Loucy (cell line): ENCODE data around the gene SGO1.

ENCODE experiments used
- H2AFZ ChIP-seq: fragments of 200-600 bp; sonication (generic); 2 replicates; pipeline ENCODE4 v1.6.0; 2016; ENCODE audit warnings: antibody characterized with exemption, mild to moderate bottlenecking, low read length, moderate library complexity
- H3F3A ChIP-seq: fragments of 200-600 bp; 2 replicates; pipeline ENCODE4 v1.6.0; 2016; ENCODE audit warnings: antibody characterized with exemption, low read depth, mild to moderate bottlenecking
- H3K27me3 ChIP-seq: fragments of 200-600 bp; sonication (generic); 2 replicates; pipeline ENCODE4 v1.6.1; 2014; ENCODE audit warnings: low read length, mild to moderate bottlenecking; ENCODE audit not compliant: insufficient read depth, poor library complexity, severe bottlenecking
- H3K36me3 ChIP-seq: fragments of 200-600 bp; sonication (generic); 2 replicates; pipeline ENCODE4 v1.6.1; 2016; ENCODE audit warnings: low read length; ENCODE audit not compliant: insufficient read depth
- H3K4me1 ChIP-seq: fragments of 200-600 bp; sonication (generic); 2 replicates; pipeline ENCODE4 v1.5.1; 2014; ENCODE audit warnings: low read length, mild to moderate bottlenecking; ENCODE audit not compliant: insufficient read depth, poor library complexity, severe bottlenecking
- H3K4me2 ChIP-seq: fragments of 200-600 bp; sonication (generic); 2 replicates; pipeline ENCODE4 v1.6.0; 2014; ENCODE audit warnings: antibody characterized with exemption, low read length, low read depth, mild to moderate bottlenecking; ENCODE audit not compliant: poor library complexity, severe bottlenecking
- H3K4me3 ChIP-seq: fragments of 200-600 bp; sonication (generic); 2 replicates; pipeline ENCODE4 v1.5.1; 2014; ENCODE audit warnings: low read length, mild to moderate bottlenecking, mixed read lengths; ENCODE audit not compliant: poor library complexity, severe bottlenecking
- H3K79me2 ChIP-seq: fragments of 200-600 bp; sonication (generic); 2 replicates; pipeline ENCODE4 v1.6.1; 2014; ENCODE audit warnings: low read length; ENCODE audit not compliant: insufficient read depth
- H3K9ac ChIP-seq: fragments of 200-600 bp; sonication (generic); 2 replicates; pipeline ENCODE4 v1.6.0; 2014; ENCODE audit warnings: mild to moderate bottlenecking, low read depth, low read length, moderate library complexity; ENCODE audit not compliant: poor library complexity, severe bottlenecking
- H3K9me2 ChIP-seq: fragments of 200-600 bp; sonication (generic); replicated peaks from 2 replicates; pipeline ENCODE4 v1.6.1; 2016; ENCODE audit warnings: low read depth, low read length, mixed read lengths
- H3K9me3 ChIP-seq: fragments of 200-600 bp; sonication (generic); 2 replicates; pipeline ENCODE4 v1.6.1; 2014; ENCODE audit warnings: mild to moderate bottlenecking, antibody characterized with exemption, low read length, low read depth; ENCODE audit not compliant: insufficient read depth
- H4K20me1 ChIP-seq: fragments of 200-600 bp; sonication (generic); 2 replicates; pipeline ENCODE4 v1.6.0; 2014; ENCODE audit warnings: antibody characterized with exemption, low read length, mild to moderate bottlenecking; ENCODE audit not compliant: insufficient read depth, poor library complexity, severe bottlenecking
- EZH2phosphoT487 ChIP-seq: fragments of 200-600 bp; IDR thresholded peaks from 2 replicates; pipeline ENCODE4 v1.6.1; 2018; ENCODE audit warnings: antibody characterized with exemption, mild to moderate bottlenecking, moderate library complexity, borderline replicate concordance
- TF ChIP-seq, protein P1 (sequence below): fragments of 200-600 bp; sonication (generic); conservative IDR thresholded peaks from 2 replicates; pipeline ENCODE4 v1.5.1; 2014; ENCODE audit warnings: mild to moderate bottlenecking, antibody characterized with exemption, low read length

The SGO1 gene

DNA sequence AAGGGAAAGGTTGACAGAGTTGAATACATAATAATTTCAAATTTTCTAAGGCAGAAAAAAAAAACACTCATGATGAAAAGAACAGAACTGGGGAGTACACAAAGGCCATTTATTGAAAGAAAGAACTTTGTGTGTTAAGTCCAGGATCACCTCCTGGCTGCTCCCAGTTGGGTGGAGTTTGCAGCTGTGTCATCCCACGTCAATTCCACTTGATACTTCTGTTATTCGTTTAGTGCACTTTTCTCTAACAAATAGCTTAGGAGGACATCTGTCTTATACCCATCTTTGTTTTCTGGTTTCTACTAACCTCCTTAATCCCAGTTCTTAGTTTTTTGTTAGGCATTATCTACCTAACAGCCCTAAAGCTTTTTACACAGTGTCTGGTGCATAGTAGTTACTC lies 44.7 kb downstream of the SGO1 start:
- Histone ChIP-seq H3K27me3 (no peaks in the 10 kb centered on the region), H3K36me3 (no peaks in the 10 kb centered on the region; the same call in 1 of the 2 replicates), H3K9me3 (no peaks in the 10 kb centered on the region), H3K9me2 (no peaks in the 10 kb centered on the region), H3K4me1 (no peaks in the 10 kb centered on the region), H3F3A (no peaks in the 10 kb centered on the region), H4K20me1 (no peaks in the 10 kb centered on the region), H3K79me2 (no peaks in the 10 kb centered on the region), H3K9ac (no peak overlapping the region), H3K4me3 (no peak overlapping the region), H3K4me2 (no peak overlapping the region), H2AFZ (no peak overlapping the region)
- TF ChIP-seq, protein P1, sequence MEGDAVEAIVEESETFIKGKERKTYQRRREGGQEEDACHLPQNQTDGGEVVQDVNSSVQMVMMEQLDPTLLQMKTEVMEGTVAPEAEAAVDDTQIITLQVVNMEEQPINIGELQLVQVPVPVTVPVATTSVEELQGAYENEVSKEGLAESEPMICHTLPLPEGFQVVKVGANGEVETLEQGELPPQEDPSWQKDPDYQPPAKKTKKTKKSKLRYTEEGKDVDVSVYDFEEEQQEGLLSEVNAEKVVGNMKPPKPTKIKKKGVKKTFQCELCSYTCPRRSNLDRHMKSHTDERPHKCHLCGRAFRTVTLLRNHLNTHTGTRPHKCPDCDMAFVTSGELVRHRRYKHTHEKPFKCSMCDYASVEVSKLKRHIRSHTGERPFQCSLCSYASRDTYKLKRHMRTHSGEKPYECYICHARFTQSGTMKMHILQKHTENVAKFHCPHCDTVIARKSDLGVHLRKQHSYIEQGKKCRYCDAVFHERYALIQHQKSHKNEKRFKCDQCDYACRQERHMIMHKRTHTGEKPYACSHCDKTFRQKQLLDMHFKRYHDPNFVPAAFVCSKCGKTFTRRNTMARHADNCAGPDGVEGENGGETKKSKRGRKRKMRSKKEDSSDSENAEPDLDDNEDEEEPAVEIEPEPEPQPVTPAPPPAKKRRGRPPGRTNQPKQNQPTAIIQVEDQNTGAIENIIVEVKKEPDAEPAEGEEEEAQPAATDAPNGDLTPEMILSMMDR = no peak
- TF ChIP-seq EZH2phosphoT487 = no peak

DNA sequence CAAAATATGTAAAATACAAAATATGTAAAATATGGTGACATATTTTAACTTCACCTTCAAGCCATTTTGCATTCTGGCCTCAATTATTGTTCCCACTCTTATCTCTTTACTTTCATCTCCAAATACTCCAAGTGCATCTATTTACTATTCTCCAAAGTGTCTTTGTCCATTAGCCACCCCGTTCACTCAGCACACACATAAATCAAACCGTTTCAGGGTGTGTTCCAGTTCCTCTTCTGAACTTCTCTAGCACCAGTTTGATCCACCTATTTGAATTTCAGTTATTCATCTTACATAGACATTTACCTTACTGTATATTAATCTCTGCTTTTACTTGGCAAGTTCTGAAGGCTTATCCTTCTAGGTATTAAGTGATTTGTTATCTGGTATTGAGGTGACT lies 45.1 kb downstream of the SGO1 start:
- no peaks in the 10 kb centered on the region for H3F3A ChIP-seq
- no peak overlapping the region for H3K9ac ChIP-seq
- no peak overlapping the region for H2AFZ ChIP-seq
- H3K4me3 ChIP-seq = no peak overlapping the region
- H3K9me2 ChIP-seq = no peaks in the 10 kb centered on the region
- no peaks in the 10 kb centered on the region for H4K20me1 ChIP-seq
- H3K36me3 ChIP-seq = no peaks in the 10 kb centered on the region; the same call in 1 of the 2 replicates
- H3K27me3 ChIP-seq = no peaks in the 10 kb centered on the region
- no peak overlapping the region for H3K4me2 ChIP-seq
- no peaks in the 10 kb centered on the region for H3K9me3 ChIP-seq
- TF ChIP-seq, protein P1 = no peak
- TF ChIP-seq EZH2phosphoT487 = no peak
- no peaks in the 10 kb centered on the region for H3K4me1 ChIP-seq
- no peaks in the 10 kb centered on the region for H3K79me2 ChIP-seq

DNA sequence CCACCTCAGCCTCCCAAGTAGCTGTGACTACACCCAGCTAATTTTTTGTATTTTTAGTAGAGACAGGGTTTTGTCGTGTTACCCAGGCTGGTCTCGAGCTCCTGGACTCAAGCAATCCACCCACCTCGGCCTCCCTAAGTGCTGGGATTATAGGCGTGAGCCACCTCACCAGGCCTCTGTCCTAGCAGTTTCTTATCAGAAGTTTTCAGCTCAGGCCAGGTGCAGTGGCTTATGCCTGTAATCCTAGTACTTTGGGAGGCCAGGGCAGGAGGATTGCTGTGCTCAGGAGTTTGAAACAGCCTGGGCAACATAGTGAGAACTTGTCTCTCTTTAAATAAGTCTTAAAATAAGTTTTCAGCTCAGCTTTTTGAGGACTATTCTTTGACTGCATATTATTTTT lies 48.4 kb downstream of the SGO1 start:
- no peaks in the 10 kb centered on the region for H3K27me3 ChIP-seq
- no peaks in the 10 kb centered on the region for H3K4me1 ChIP-seq
- H3K9ac ChIP-seq = no peak overlapping the region
- no peaks in the 10 kb centered on the region for H3F3A ChIP-seq
- TF ChIP-seq EZH2phosphoT487 = no peak
- TF ChIP-seq, protein P1 = no peak
- H3K4me3 ChIP-seq = no peak overlapping the region
- H2AFZ ChIP-seq = no peak overlapping the region
- H3K9me3 ChIP-seq = no peaks in the 10 kb centered on the region
- H3K36me3 ChIP-seq = no peaks in the 10 kb centered on the region
- no peaks in the 10 kb centered on the region for H4K20me1 ChIP-seq
- H3K79me2 ChIP-seq = no peaks in the 10 kb centered on the region
- no peak overlapping the region for H3K4me2 ChIP-seq
- no peaks in the 10 kb centered on the region for H3K9me2 ChIP-seq
